Kidney tubule cell (primary cell): Measurements from ENCODE around the gene TFPI.

ENCODE experiments used
- DNase-seq: peaks from one replicate; pipeline ENCODE4 v3.0.0-alpha.2; 2018; ENCODE audit warnings: low spot score

Gene TFPI

DNA sequence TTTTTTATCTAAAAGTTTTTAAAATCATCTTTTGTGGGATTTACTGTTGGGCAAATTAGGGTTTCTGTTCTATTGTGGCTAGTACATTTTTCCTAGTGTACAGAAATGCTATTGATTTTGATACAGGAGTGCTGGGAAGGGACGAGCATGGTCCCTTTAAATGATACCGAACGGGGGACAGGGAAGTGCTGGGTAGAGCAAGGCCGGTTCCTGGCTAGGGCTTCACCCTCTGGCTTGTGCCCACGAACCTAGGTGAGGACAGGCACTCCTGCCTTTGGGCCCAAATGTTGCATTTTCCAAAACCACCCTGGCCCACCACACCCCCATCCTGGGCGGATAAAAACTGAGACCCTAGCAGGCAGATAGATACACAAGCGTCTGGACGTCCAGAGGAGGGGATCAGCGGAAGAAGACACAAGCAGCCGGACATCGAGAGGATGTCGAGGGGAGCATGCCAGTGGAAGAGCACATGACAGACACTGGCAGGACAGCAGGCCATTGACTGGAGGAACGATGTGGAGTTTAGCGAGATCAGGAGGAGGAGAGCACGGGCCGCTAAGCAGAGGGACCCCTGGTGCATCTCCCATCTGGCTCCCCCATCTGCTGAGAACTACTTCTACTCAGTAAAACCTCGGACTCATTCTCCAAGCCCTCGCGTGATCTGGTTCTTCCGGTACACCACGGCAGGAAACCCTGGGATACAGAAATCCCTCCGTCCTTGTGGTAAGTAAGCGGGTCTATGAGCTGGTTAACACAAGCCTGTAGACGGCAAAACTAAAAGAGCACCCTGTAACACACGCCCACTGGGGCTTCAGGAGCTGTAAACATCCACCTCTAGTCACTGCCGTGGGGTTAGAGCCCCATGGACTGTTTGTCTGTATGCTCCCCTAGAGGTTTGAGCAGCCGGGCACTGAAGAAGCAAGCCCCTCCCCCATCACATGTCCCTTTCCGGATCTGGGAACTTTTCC, 92.7 kb downstream of the TFPI start:
- peak; percentile 46 for DNase-seq

DNA sequence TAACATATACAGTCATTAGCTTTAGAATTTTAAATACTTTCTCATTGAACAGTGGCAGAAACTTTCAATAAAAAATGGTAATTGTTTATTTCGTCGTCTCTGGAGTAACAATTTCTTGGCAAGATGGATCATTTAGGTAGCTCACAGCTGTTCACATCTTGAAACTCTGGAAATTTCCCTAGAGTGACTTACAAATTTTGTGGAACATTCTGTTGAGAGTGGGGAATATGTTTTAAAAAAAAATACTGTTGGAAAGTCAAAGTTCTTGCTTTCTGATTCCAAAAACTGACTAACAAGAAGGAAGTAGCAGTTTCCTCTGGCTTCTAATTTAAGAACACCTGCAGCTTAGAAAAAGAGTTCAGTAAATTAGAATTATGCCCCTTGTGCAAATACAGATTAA, 95.0 kb downstream of the TFPI start:
- DNase-seq, result no peak

DNA sequence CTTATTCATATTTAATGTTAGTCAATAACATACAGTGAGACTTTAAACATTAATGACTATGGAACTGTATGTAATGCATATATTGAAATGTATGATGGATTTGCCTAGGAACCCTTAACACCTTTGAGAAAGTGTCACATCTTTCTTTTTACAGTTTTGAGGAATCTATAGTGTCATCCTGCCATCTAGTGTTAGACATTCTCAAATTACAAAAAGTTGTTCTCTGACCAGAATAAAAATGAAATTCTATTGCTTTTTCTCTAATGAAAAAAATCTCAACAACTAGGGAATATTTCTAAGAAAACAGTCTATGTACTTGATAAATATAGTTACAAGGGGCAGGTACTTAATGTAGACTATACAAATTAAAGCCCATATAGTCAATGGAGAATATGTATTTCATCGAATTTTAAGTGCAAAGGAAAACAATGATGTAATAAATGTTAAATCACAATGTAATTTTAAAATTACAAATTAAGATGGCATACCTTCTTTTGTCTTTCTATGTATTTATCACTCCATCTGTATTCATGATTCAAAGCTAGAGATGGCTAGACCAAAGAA, 101.1 kb downstream of the TFPI start:
- peak; percentile 50 for DNase-seq

GRCh38 chr2:187451510-187451909, 102.7 kb downstream of the TFPI start:
- DNase-seq, result no peak

- no peak for DNase-seq
Observed at GRCh38 chr2:187447336-187447735, 106.9 kb downstream of the TFPI start.

GRCh38 chr2:187446711-187447110, 107.5 kb downstream of the TFPI start:
- DNase-seq, result no peak

DNA sequence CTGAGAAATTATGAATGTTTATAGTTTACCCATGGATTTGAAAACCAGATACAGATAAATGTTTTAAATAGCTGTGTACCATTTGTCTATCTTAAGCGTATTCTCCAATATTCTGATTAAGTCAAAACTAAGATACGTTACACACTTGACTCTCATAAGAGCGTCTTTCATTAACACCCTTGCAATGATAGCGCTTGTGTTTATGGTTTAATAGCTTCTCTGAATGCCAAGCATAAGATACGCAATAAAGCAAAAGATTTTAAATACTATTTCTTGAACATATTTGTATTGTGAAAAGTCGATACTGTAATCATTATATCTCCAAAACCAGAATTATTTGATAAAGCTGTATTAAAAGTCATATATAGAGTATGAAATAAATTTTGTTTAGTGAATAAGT, 109.2 kb downstream of the TFPI start:
- no peak for DNase-seq

DNA sequence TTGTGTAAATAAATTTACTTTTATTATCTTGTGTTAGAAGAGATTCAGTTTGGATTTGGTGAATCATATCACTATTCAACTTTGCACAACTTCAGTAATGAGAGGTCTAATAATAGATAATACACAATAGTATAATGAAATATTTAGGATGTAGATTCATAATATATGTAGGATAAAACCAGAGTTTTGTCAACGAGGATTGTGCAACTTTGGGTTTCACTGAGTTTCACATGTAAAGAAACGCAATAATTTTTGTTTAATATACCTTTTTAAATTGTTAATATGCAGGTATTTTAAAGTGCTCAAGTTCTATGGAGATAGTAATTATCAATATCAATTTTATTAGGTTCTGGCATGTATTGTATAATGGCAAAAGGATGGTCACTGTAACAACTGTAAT, 111.5 kb downstream of the TFPI start:
- no peak for DNase-seq

DNA sequence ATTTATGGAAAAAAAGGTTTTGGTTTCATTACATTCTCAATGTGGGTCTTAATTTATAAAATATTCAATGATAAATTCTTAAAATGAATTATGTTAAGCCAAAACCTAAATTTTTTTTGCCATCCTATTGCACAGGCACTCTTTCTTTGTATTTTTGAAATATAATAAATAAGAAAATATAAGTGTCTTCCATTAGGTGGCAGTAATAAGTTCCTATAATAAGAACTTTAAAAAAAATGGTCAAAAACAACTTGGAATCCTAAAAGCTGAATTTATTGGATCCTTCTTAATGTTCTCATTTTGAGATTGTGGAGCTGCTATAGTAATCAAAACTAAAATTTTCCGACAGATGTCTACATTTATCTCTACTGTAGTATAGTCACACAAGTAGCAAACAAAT, 111.9 kb downstream of the TFPI start:
- DNase-seq, result no peak

GRCh38 chr2:187440101-187440675, 114.0 kb downstream of the TFPI start:
- no peak for DNase-seq

GRCh38 chr2:187438455-187438854, 115.8 kb downstream of the TFPI start:
- no peak for DNase-seq

GRCh38 chr2:187435756-187436155, 118.5 kb downstream of the TFPI start:
- no peak for DNase-seq

DNA sequence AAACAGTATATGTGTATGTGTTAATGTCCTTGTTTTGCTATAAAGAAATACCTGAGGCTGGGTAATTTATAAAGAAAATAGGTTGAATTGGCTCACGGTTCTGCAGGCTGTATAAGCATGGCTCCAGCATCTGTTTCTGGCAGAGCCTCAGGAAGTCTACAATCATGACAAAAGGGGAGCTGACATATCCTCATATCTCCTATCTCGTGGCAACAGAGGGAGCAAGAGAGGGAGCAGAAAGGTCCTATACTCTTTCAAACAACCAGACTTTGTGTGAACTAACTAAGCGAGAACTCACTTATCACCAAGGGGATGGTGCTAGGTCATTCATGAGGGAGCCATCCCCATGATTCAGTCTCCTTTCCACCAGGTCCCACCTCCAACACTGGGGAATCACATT, 119.2 kb downstream of the TFPI start:
- DNase-seq, result no peak

DNA sequence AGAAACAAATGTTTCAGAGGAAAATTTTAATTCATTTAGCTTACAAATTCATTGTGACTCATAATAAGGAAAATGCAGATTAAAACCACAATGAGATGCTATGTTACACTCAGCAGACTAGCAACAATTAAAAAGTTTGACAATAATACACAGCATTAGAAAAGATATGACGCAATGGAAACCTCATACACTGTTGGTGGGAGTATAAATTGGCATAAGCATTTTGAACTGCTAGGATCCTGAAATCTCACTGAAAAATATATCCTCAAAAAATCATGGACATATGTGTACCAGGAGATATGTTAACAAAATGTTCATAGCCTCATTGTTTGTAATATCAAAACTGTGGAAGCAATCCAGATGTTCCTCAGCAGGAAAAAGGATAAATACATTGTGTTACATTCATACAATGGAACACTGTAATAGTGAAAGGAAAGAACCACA, 119.9 kb downstream of the TFPI start:
- no peak for DNase-seq

DNA sequence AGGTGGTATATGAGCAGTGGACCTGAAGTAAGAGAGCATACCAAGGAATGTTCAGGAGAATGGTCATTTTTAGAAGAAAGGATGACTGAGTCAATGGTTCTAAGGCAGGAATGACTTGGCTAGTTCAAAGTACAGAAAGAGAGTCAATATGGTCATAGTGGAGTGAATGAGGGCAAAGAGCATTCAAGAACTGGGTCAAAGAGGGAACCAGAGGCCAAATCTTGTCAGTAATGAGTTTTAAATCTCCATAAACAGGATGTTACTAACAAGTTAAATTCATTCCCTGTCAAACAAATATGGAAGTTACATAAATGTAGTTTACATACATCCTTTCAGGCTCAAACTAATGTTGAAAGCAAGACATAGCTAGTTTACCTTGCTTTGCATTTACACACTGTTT, 122.3 kb downstream of the TFPI start:
- DNase-seq, result no peak

DNA sequence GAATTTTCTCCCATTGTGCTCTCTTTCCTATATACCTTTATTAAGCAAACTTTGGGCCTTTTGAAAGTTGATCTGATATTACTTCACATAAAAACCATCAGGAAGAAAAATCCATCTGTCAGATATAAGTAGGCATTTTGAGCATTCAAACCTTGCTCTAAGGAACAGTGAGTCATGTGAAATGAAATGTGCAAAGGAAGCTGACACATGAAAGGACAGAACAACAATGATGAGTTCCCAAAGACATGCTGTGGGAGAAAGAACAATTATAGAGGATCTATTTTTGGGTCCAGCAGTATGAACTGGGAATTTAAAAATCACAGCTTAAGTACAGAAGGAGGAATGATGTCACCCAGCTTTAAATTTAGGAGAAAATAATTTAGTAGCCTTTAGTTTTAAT, 124.2 kb downstream of the TFPI start:
- peak; percentile 71 for DNase-seq

- DNase-seq, result no peak
Observed at GRCh38 chr2:187424146-187424545, 130.1 kb downstream of the TFPI start.

DNA sequence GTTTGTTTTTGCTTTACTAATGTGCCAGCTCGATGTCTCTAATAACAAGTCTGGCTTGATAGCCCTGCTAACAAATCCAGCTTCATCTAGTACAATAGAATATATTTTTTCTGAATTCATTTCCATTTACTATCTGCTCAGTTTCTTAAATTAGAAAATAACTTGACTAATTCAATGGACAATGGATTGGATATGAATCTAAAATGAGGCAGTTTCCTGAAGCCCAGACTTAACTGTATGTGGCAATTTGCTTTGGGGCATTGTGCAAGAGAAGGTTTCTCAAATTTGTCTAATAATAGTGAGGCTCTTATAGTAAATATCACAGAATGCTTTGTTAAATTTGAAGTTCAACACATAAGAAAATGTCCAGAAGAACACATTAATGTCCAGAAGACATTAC, 132.0 kb downstream of the TFPI start:
- DNase-seq, result no peak

DNA sequence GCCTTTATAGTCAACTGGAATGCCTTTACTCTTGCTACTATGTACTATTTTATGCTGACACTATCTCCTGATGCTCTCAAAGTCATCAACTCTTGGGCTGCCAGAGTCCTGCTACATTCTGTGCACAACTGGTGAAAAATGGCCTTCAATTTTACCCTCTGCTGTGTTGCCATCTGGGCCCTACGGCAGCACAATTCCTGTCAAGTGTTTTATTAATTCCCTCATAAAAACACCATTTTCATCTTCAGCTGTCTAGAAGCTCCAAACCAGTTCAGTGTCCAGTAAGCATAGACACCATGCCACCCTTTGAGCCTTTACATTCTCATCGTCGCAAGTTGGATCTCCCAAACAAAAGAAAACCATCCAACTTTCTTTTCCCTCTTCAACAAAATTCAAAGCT, 132.7 kb downstream of the TFPI start:
- no peak for DNase-seq

- no peak for DNase-seq
Observed at GRCh38 chr2:187419808-187420207, 134.4 kb downstream of the TFPI start.

- DNase-seq, result no peak
Observed at GRCh38 chr2:187415449-187415848, 138.8 kb downstream of the TFPI start.
